Ovary (tissue), 3 donors: Measurements from ENCODE around the gene ADRM1.

Source experiments
- EP300 ChIP-seq: sonication (generic); formaldehyde crosslinking; IDR thresholded peaks from one replicate; pipeline ENCODE4 v1.6.1; 2017; ENCODE audit warnings: antibody characterized with exemption
- POLR2A ChIP-seq: fragments of 450-650 bp; IDR thresholded peaks from one replicate; pipeline ENCODE4 v1.6.1; 2017; ENCODE audit warnings: antibody characterized with exemption, mild to moderate bottlenecking, moderate library complexity
- TF ChIP-seq, protein P1 (sequence below), 3 donors: fragments of 450-650 bp in 2 of 3; fragments of 200-600 bp in 1 of 3; IDR thresholded peaks; one replicate each; pipeline versions ENCODE4 v1.5.1 to v1.8.0; 2016 to 2022; ENCODE audit warnings: antibody characterized with exemption in 3 of 3, mild to moderate bottlenecking in 1 of 3
- donor health status: DM: no; HTN: no; CAD: no.

GRCh38 chr20:62301111-62301668 is 1.6 kb upstream of the ADRM1 start:
- TF ChIP-seq, protein P1, sequence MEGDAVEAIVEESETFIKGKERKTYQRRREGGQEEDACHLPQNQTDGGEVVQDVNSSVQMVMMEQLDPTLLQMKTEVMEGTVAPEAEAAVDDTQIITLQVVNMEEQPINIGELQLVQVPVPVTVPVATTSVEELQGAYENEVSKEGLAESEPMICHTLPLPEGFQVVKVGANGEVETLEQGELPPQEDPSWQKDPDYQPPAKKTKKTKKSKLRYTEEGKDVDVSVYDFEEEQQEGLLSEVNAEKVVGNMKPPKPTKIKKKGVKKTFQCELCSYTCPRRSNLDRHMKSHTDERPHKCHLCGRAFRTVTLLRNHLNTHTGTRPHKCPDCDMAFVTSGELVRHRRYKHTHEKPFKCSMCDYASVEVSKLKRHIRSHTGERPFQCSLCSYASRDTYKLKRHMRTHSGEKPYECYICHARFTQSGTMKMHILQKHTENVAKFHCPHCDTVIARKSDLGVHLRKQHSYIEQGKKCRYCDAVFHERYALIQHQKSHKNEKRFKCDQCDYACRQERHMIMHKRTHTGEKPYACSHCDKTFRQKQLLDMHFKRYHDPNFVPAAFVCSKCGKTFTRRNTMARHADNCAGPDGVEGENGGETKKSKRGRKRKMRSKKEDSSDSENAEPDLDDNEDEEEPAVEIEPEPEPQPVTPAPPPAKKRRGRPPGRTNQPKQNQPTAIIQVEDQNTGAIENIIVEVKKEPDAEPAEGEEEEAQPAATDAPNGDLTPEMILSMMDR (IDR thresholded peaks at IDR 0.05) = no peak
- no peak for TF ChIP-seq EP300
- TF ChIP-seq POLR2A = no peak
